Panc1 (cell line): ENCODE measurements around the gene TBXAS1. TPM values are rescaled to one million over a fixed set of nuclear protein-coding genes. Genes with fewer than 3 reads are reported as not detected.

Experiments
- ATAC-seq: fragments of 200-7000 bp; cut with Tn5 transposase; 2 replicates; pipeline ENCODE4 v1.9.1; 2020; ENCODE audit warnings: mild to moderate bottlenecking, moderate library complexity
- BruUV-seq: library from RNA; stranded (reverse); fragments of 400-500 nt; replicated peaks from 2 replicates; lab custom pipeline; 2021; lab: Mats Ljungman, UMichigan
- CTCF ChIA-PET: fragments of 300-600 bp; sonication (Branson Sonifier 250); formaldehyde crosslinking; loops from one replicate; lab custom pipeline; 2022; ENCODE audit warnings: antibody characterized with exemption; lab: Charles Lee
- POLR2A ChIA-PET: fragments of 300-600 bp; sonication (Branson Sonifier 250); formaldehyde crosslinking; loops from one replicate; lab custom pipeline; 2022; ENCODE audit warnings: antibody characterized with exemption; lab: Charles Lee
- DNase-seq: peaks from one replicate; pipeline ENCODE4 v3.0.0-alpha.2; 2010; ENCODE audit warnings: low read depth, low spot score
- H3K27ac ChIP-seq: 2 replicates; pipeline ENCODE4 v1.5.1; 2011; ENCODE audit warnings: mild to moderate bottlenecking, low read length, inconsistent platforms
- H3K27me3 ChIP-seq: fragments of 200-500 bp; sonication (Bioruptor generic); 2 replicates; pipeline ENCODE4 v1.6.0; 2014; ENCODE audit warnings: low read length, inconsistent platforms; ENCODE audit not compliant: control insufficient read depth, insufficient read depth
- H3K36me3 ChIP-seq: fragments of 200-500 bp; sonication (Bioruptor generic); 2 replicates; pipeline ENCODE4 v1.5.1; 2014; ENCODE audit warnings: inconsistent platforms, mild to moderate bottlenecking, low read length, moderate library complexity; ENCODE audit not compliant: control insufficient read depth, insufficient read depth
- H3K4me1 ChIP-seq: 2 replicates; pipeline ENCODE4 v1.5.1; 2011; ENCODE audit warnings: inconsistent platforms, mild to moderate bottlenecking, low read length, moderate library complexity; ENCODE audit not compliant: control insufficient read depth, insufficient read depth
- H3K4me3 ChIP-seq, 2 experiments: 2 replicates each; pipeline ENCODE4 v1.5.1; 2011 to 2012; ENCODE audit warnings: low read depth in 2 of 2, low read length in 2 of 2, mild to moderate bottlenecking in 2 of 2, inconsistent platforms in 1 of 2, moderate library complexity in 1 of 2
- H3K9me3 ChIP-seq: fragments of 200-500 bp; sonication (Bioruptor generic); 2 replicates; pipeline ENCODE4 v1.5.1; 2014; ENCODE audit warnings: low read depth, mild to moderate bottlenecking, inconsistent platforms, low read length, moderate library complexity; ENCODE audit not compliant: control insufficient read depth, insufficient read depth
- CTCF ChIP-seq: fragments of 450-650 bp; IDR thresholded peaks from 2 replicates; pipeline ENCODE4 v1.5.1; 2017; ENCODE audit warnings: mild to moderate bottlenecking
- POLR2AphosphoS5 ChIP-seq: IDR thresholded peaks from 2 replicates; pipeline ENCODE4 v1.6.1; 2012; ENCODE audit warnings: mild to moderate bottlenecking, low read depth, low read length, moderate library complexity
- REST ChIP-seq, 2 experiments: IDR thresholded peaks; 2 replicates each; pipeline ENCODE4 v1.6.1; 2011 to 2012; ENCODE audit warnings: low read depth in 2 of 2, control low read depth in 1 of 2, low read length in 1 of 2, mild to moderate bottlenecking in 1 of 2, moderate library complexity in 1 of 2; ENCODE audit not compliant: insufficient read depth in 1 of 2
- SIN3A ChIP-seq: IDR thresholded peaks from 2 replicates; pipeline ENCODE4 v1.6.1; 2012; ENCODE audit warnings: low read depth, mild to moderate bottlenecking, low read length, moderate library complexity, borderline replicate concordance; ENCODE audit not compliant: insufficient read depth
- TCF7L2 ChIP-seq: IDR thresholded peaks from 2 replicates; pipeline ENCODE4 v1.6.1; 2011; ENCODE audit warnings: mild to moderate bottlenecking, low read depth, low read length, inconsistent platforms
- in situ Hi-C: cut with HindIII; loops from 2 replicates; pipeline ENCODE4 v1.10.0; 2016; ENCODE audit warnings: low sequenced_read_pairs, low pct_unique_long_range_greater_than_20kb
- intact Hi-C: fragments of 100-400 bp; cut with micrococcal nuclease; formaldehyde crosslinking; loops from one replicate; pipeline ENCODE4 v1.10.0; 2022; ENCODE audit not compliant: unreplicated experiment
- total RNA-seq: library from RNA; stranded (reverse); gene quantifications from one replicate; pipeline ENCODE4 v1.2.1, GENCODE V29; 2021; ENCODE audit not compliant: unreplicated experiment

TBXAS1 gene
- total RNA-seq, 1 experiment from 2014 or later, result 4.4 TPM

- Histone ChIP-seq H3K9me3 (no peaks in the 10 kb centered on the region), H3K27me3 (no peaks in the 10 kb centered on the region), H3K4me1 (no peaks in the 10 kb centered on the region), H3K27ac (no peak overlapping the region), H3K36me3 (no peaks in the 10 kb centered on the region), H3K4me3 (no peak overlapping the region)
- ATAC-seq (no peak), DNase-seq (no peak)
- POLR2A ChIA-PET, result no interaction called here
- no peak for TF ChIP-seq POLR2AphosphoS5
- TF ChIP-seq TCF7L2, result no peak
- TF ChIP-seq REST (IDR thresholded peaks at IDR 0.05; ENCODE audit: insufficient read depth in 1 of 2, low read depth in 2 of 2, low read length in 1 of 2), result no peak
- TF ChIP-seq SIN3A, result no peak
- TF ChIP-seq CTCF, result no peak
- no TSS peak for BruUV-seq
- in situ Hi-C loops (no loop called here), intact Hi-C loops (no loop called here)
- CTCF ChIA-PET, result interaction anchor here (0.5 to 0.7 kb wide), 3 partner anchors 10 to 347 kb away, joined by 4 to 13 read pairs (median 6); no protein-coding TSS in a partner anchor
Measured at GRCh38 chr7:139993169-139993568, 164.1 kb downstream of the TBXAS1 start.

- Histone ChIP-seq H3K4me3 (no peak overlapping the region), H3K36me3 (no peaks in the 10 kb centered on the region), H3K4me1 (no peaks in the 10 kb centered on the region), H3K9me3 (no peaks in the 10 kb centered on the region), H3K27ac (no peak overlapping the region), H3K27me3 (no peaks in the 10 kb centered on the region)
- ATAC-seq, result no peak
- DNase-seq, result no peak
- CTCF ChIA-PET, result interaction anchor here (0.5 to 0.7 kb wide), 3 partner anchors 10 to 347 kb away, joined by 4 to 13 read pairs (median 6); no protein-coding TSS in a partner anchor
- POLR2A ChIA-PET, result no interaction called here
- no TSS peak for BruUV-seq
- in situ Hi-C loops, result no loop called here
- intact Hi-C loops, result no loop called here
- TF ChIP-seq REST (IDR thresholded peaks at IDR 0.05; ENCODE audit: insufficient read depth in 1 of 2, low read depth in 2 of 2, low read length in 1 of 2), result no peak
- TF ChIP-seq TCF7L2, result no peak
- no peak for TF ChIP-seq SIN3A
- TF ChIP-seq POLR2AphosphoS5, result no peak
- no peak for TF ChIP-seq CTCF
Measured at GRCh38 chr7:139993592-139993991, 164.5 kb downstream of the TBXAS1 start.
